Measurements from ENCODE around the gene MYH16.
"Not testable (repeated sequence)": the region's sequence is repeated elsewhere in the genome, so short reads cannot be mapped to it uniquely, and the experiment has no call there.

MYH16 gene

GRCh38 chr7:99272476-99273045 is at the start of gene MYH16:
Gene MYH16 (plus strand): TSS chr7:99272839.
- DNase-seq (ENCODE audit: low read depth in 2 of 2): no peak

GRCh38 chr7:99224263-99224898 is 48.3 kb upstream of the MYH16 start:
- not testable (repeated sequence) for DNase-seq (ENCODE audit: low read depth in 2 of 2)

- DNase-seq (ENCODE audit: low read depth in 2 of 2): no peak
These were observed 47.8 kb upstream of the MYH16 start for GRCh38 chr7:99224899-99225265.

DNA sequence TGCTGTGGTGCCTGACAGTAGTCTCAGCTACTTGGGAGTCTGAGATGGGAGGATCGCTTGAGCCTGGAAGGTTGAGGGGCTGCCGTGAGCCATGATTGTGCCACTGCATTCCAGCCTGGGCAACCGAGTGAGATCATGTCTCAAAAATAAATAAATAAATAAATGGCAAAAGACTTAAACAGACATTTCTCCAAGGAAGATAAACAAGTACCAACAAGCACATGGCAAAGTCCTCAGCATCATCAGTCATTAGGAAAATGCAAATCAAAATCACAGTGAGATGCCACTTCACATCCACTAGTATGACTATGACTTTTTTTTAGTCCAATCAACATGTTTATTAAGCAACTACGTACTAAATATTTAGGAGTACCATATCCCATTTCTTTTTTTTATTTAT is 43.4 kb upstream of the MYH16 start:
- DNase-seq (ENCODE audit: low read depth in 2 of 2): no peak

- DNase-seq (ENCODE audit: low read depth in 2 of 2): no peak
These were observed 40.4 kb upstream of the MYH16 start for GRCh38 chr7:99232082-99232770.

- DNase-seq (ENCODE audit: low read depth in 2 of 2): not testable (repeated sequence)
These were observed 39.7 kb upstream of the MYH16 start for GRCh38 chr7:99232955-99233354.

- DNase-seq (ENCODE audit: low read depth in 2 of 2): no peak
These were observed 38.5 kb upstream of the MYH16 start for GRCh38 chr7:99234185-99234584.

DNA sequence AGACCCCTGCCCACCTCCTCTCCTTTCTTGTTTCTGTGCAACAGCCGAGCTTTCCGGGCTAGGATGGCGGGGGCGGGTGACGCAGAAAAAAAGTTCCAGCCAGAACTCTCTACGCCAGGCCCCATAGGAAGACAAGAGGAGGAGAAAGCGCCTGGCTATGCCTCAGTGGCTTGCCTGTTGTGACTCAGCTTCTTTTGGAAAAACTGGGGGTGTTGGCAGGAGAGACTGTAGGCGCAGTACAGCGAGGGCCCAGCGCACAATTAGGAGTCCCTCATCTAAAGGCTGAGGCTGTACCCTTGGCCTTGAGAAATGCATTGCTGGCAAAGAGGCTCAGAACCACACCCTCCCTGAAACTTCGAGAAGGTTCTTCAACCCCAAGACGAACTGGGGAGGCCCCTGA is 36.7 kb upstream of the MYH16 start:
- DNase-seq (ENCODE audit: low read depth in 2 of 2): no peak

GRCh38 chr7:99237876-99238275 is 34.8 kb upstream of the MYH16 start:
- DNase-seq (ENCODE audit: low read depth in 2 of 2): not testable (repeated sequence)

- no peak for DNase-seq (ENCODE audit: low read depth in 2 of 2)
These were observed 33.9 kb upstream of the MYH16 start for GRCh38 chr7:99238558-99239341.

- DNase-seq (ENCODE audit: low read depth in 2 of 2): no peak
These were observed 30.0 kb upstream of the MYH16 start for GRCh38 chr7:99242682-99243081.

DNA sequence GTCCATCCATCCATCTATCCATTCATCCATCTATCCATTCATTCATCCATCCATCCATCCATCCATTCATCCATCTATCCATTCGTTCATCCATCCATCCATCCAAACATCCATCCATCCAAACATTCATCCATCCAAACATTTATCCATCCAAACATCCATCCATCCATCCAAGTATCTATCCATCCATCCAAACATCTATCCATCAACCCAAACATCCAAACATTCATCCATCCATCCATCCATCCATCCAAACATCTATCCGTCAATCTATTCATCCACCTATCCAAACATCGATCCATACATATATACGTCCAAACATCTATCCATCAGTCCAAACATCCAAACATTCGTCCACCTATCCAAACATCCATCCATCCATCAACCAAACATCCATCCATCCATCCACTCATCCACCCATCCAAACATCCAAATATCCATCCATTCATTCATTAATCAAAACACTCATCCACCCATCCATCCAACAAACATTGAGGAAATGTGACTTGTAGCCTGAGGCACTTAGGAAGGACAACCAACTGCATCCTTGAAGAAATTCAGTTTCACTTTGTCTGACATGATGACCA is 28.8 kb upstream of the MYH16 start:
- no peak for DNase-seq (ENCODE audit: low read depth in 2 of 2)

GRCh38 chr7:99244939-99245338 is 27.7 kb upstream of the MYH16 start:
- no peak for DNase-seq (ENCODE audit: low read depth in 2 of 2)

DNA sequence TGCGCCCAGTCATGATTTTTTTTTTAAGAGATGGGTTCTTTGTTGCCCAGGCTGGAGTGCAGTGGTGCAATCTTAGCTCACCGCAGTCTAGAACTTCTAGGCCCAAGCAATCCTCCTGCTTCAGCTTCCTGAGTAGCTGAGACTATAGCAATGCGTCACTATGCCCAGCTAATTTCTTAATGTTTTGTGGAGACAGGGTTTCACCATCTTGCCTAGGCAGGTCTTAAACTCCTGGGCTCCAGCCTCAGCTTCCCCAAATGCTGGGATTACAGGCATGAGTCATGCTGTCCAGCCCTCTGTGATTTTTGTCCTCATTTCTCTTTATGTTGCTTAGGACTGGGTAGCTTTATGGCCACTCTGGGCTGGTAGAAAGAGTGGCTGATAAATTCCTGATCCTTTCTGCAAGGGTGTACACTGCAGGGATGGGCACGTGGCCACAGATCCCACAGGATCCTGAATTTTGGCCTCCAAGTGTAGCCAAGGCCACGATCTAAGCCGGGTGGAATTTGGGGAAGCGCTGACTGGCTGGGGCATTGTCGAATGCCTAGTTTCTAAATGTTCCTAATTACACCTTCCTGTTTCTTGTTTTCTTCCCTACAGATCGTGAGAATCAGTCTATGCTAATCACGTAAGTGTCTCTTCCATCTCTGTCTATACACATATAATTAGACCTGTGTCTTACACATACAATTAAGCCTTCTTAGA is 24.1 kb upstream of the MYH16 start:
- DNase-seq (ENCODE audit: low read depth in 2 of 2): no peak

GRCh38 chr7:99249985-99250575 is 22.6 kb upstream of the MYH16 start:
- DNase-seq (ENCODE audit: low read depth in 2 of 2): no peak

- DNase-seq (ENCODE audit: low read depth in 2 of 2): no peak
These were observed 20.3 kb upstream of the MYH16 start for GRCh38 chr7:99252166-99252895.

DNA sequence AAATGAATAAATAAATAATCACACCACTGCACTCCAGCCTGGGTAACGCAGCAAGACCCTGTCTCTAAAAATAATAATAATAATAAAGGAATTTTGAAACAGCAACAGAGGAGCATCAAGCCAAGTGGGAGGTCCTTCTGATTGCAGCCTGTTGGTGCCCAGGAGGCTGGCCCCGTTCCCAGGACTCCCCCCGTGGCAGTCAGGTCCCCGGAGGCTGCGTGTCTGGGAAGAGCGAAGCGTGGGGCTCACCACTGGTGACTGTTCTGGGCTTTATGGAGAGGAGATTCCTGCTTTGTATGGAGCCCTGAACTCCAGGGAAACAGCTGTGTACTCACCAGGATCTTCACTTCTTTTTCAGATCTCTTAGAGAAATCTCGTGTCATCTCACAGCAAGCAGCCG is 19.3 kb upstream of the MYH16 start:
- no peak for DNase-seq (ENCODE audit: low read depth in 2 of 2)

DNA sequence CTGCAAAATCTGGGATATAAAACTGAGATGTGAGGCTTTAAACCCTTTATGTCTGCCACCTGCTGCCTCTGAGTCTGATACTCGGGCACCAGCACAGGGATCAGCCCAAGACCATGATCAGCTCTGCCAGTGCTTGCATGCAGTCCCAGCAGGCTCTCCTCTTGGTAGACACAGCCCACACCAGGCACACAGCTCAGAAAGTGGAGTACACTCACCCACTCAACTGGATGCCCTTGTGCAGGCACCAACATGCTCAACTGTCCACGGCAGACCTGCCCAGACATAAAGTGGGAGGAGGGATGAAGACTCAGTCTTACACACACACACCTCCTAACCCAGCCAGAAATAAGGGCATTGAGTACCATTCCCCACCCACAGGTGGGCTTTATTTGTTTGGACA is 18.2 kb upstream of the MYH16 start:
- DNase-seq (ENCODE audit: low read depth in 2 of 2): no peak

DNA sequence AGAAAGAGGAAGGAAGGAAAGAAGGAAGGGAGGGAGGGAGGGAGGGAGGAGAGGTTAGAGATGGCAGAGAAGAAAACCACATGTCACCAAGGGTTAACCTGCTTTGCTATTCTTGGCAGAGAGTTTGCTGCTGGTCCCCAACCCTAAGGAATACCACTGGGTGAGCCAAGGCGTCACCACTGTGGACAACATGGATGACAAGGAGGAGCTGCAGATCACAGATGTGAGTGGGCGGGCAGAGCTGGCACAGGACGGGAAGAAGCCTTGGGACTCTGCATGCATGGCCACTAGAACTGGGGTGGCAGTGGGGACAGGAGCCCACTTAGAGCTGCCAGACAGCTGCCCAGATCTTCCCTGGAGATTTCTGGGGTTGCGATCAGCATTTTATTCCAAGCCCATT is 17.2 kb upstream of the MYH16 start:
- no peak for DNase-seq (ENCODE audit: low read depth in 2 of 2)

GRCh38 chr7:99257065-99257464 is 15.6 kb upstream of the MYH16 start:
- DNase-seq (ENCODE audit: low read depth in 2 of 2): no peak

DNA sequence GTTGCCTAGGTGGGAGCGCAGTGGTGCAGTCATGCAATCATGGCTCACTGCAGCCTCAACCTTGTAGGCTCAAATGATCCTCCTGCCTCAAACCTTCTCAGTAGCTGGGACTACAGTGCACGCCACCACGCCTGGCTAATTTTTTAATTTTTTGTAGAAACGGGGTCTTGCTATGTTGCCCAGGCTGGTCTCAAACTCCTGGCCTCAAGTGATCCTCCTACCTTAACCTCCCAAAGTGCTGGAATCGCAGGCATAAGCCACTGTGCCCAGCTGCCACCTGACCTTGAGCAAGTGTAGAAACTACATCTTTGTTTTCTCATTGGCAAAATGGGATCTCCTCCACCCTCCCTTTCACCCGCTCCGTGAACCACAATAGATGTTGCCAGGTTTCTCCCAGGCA is 15.0 kb upstream of the MYH16 start:
- DNase-seq (ENCODE audit: low read depth in 2 of 2): no peak
